BE2C (cell line): ENCODE data around the gene NUP153.

Experiments
- DNase-seq: peaks from one replicate; pipeline ENCODE4 v3.0.0-alpha.2; 2020
- H3K27me3 ChIP-seq: fragments of 250-450 bp; sonication (Bioruptor Pico); 2 replicates; pipeline ENCODE4 v1.5.1; 2020; ENCODE audit warnings: mild to moderate bottlenecking
- H3K36me3 ChIP-seq: fragments of 250-450 bp; sonication (Bioruptor Pico); 2 replicates; pipeline ENCODE4 v1.5.1; 2020; ENCODE audit warnings: mild to moderate bottlenecking
- H3K4me1 ChIP-seq: fragments of 250-450 bp; sonication (Bioruptor Pico); 2 replicates; pipeline ENCODE4 v1.5.1; 2020
- H3K4me3 ChIP-seq: 2 replicates; pipeline ENCODE4 v1.5.1; 2011; ENCODE audit warnings: low read depth, low read length
- H3K9me3 ChIP-seq: fragments of 250-450 bp; sonication (Bioruptor Pico); 2 replicates; pipeline ENCODE4 v1.5.1; 2020
- TF ChIP-seq, protein P1 (sequence below): IDR thresholded peaks from 2 replicates; pipeline ENCODE4 v1.5.1; 2012; ENCODE audit warnings: mild to moderate bottlenecking, low read depth, low read length

Gene NUP153

DNA sequence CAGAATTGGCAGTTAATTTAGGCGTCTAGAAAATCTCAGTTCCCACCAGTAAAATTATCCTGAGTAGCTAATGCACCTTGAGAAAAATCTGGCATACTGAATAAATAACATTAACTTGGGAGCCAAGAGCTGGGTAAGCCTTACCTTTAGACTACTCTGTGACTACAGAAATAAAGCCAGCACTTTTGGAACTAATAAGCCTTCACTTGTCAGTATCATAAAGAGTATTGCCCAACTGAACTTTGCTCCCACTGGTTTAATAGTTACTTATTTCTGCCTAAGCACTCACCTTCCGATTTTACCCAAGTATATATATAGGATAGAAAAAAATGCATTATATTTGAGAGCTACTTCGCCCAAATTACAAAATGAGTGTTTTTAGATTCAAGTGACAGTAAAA, 95.9 kb downstream of the NUP153 start:
- no peak for DNase-seq
- H3K4me3 ChIP-seq: no peak overlapping the region
- H3K36me3 ChIP-seq: peaks cover 21% of the 10 kb centered on the region
- H3K4me1 ChIP-seq: no peaks in the 10 kb centered on the region
- TF ChIP-seq, protein P1, sequence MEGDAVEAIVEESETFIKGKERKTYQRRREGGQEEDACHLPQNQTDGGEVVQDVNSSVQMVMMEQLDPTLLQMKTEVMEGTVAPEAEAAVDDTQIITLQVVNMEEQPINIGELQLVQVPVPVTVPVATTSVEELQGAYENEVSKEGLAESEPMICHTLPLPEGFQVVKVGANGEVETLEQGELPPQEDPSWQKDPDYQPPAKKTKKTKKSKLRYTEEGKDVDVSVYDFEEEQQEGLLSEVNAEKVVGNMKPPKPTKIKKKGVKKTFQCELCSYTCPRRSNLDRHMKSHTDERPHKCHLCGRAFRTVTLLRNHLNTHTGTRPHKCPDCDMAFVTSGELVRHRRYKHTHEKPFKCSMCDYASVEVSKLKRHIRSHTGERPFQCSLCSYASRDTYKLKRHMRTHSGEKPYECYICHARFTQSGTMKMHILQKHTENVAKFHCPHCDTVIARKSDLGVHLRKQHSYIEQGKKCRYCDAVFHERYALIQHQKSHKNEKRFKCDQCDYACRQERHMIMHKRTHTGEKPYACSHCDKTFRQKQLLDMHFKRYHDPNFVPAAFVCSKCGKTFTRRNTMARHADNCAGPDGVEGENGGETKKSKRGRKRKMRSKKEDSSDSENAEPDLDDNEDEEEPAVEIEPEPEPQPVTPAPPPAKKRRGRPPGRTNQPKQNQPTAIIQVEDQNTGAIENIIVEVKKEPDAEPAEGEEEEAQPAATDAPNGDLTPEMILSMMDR: no peak
- H3K27me3 ChIP-seq: no peaks in the 10 kb centered on the region
- H3K9me3 ChIP-seq: no peaks in the 10 kb centered on the region

DNA sequence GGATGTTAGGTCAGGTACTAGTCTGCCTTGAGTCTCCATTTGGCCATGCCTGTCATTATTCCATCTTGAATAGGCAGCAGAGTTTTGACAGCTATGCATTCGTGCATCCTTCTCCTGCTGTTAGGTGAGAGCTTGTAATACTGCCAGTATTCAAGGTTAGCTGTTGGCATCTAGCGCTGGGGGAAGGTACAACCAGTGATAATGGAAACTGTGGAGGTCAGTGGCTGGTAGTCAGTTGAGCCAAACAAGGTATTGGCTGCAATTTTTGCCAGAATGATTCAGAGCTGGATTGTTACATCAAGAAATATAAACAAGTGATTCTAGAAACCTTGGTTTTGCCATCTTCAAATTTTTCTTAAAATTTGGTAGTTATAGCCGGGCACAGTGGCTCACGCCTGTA, 100.1 kb downstream of the NUP153 start:
- Histone ChIP-seq H3K27me3 (no peaks in the 10 kb centered on the region), H3K4me1 (no peaks in the 10 kb centered on the region), H3K4me3 (no peak overlapping the region), H3K36me3 (peaks cover 11% of the 10 kb centered on the region), H3K9me3 (no peaks in the 10 kb centered on the region)
- TF ChIP-seq, protein P1: no peak
- DNase-seq: no peak

DNA sequence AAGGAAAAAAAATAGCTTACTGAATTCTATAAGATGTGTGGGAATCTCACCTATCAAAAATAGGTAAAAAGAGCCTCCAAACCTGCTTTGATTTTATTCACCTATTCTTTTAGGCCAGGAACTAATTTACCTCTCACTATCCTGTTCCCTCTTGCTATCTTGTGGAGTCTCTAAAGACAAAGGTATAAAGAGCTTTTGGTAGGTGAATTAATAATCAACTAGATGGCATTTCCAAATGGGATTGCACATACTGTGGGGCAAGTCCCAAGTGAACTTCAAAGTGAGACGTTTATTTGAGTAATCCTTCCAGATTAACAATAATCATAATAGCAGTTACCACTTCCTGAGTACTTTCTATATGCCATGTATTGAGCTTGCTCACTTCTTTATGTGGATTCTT, 103.8 kb downstream of the NUP153 start:
- peaks cover 5% of the 10 kb centered on the region for H3K36me3 ChIP-seq
- DNase-seq: no peak
- H3K9me3 ChIP-seq: no peaks in the 10 kb centered on the region
- TF ChIP-seq, protein P1: no peak
- no peak overlapping the region for H3K4me3 ChIP-seq
- H3K4me1 ChIP-seq: no peaks in the 10 kb centered on the region
- H3K27me3 ChIP-seq: no peaks in the 10 kb centered on the region

DNA sequence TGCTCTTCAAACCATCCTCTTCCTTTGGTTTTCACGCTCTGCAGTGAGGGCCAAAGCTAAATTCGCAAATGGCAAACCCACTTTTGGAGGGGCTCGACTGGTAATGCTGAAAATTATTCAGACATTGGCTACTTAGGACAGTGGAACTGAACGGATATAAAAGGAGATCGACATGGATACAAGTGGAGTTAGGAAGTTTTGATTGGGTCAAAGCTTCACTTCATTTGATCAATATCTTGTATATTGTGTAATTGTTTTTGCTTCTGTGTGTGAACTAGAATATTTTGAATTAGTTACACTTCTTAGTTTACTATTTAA, 105.4 kb downstream of the NUP153 start:
- Histone ChIP-seq H3K4me1 (no peaks in the 10 kb centered on the region), H3K9me3 (no peaks in the 10 kb centered on the region), H3K27me3 (no peaks in the 10 kb centered on the region), H3K4me3 (peak overlapping the region; percentile 86), H3K36me3 (no peaks in the 10 kb centered on the region; the same call in 1 of the 2 replicates)
- DNase-seq: no peak
- TF ChIP-seq, protein P1: no peak

DNA sequence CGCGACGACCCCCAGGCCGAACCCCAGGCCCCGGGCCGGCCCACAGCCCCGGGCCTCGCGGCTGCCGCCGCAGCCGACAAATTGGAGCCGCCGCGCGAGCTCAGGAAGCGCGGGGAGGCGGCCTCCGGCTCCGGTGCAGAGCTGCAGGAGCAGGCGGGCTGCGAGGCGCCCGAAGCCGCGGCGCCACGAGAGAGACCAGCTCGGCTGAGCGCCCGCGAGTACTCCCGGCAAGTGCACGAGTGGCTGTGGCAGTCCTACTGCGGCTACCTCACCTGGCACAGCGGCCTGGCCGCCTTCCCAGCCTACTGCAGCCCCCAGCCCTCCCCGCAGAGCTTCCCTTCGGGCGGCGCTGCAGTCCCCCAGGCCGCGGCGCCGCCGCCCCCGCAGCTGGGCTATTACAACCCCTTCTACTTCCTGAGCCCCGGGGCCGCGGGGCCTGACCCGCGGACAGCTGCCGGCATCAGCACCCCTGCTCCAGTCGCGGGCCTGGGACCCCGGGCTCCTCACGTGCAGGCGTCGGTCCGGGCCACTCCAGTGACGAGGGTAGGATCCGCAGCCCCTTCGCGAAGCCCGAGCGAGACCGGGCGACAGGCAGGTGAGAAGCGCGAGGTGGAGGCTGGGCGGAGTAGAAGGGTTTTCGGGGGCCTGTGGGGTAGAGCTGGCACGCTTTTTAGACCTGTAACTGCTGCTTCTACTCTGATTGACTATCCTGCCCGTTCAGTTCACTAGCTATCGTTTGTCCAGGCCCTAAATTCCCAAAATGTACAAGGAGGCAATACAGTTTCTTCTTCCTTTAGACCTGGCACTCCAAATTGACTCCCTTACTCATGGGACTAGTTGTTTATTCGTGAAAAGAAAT, 106.0 kb downstream of the NUP153 start:
- Histone ChIP-seq H3K4me3 (peak overlapping the region; percentile 86), H3K9me3 (no peaks in the 10 kb centered on the region), H3K4me1 (no peaks in the 10 kb centered on the region), H3K36me3 (no peaks in the 10 kb centered on the region; the same call in 1 of the 2 replicates), H3K27me3 (no peaks in the 10 kb centered on the region)
- TF ChIP-seq, protein P1: no peak
- peak; percentile 49 for DNase-seq

DNA sequence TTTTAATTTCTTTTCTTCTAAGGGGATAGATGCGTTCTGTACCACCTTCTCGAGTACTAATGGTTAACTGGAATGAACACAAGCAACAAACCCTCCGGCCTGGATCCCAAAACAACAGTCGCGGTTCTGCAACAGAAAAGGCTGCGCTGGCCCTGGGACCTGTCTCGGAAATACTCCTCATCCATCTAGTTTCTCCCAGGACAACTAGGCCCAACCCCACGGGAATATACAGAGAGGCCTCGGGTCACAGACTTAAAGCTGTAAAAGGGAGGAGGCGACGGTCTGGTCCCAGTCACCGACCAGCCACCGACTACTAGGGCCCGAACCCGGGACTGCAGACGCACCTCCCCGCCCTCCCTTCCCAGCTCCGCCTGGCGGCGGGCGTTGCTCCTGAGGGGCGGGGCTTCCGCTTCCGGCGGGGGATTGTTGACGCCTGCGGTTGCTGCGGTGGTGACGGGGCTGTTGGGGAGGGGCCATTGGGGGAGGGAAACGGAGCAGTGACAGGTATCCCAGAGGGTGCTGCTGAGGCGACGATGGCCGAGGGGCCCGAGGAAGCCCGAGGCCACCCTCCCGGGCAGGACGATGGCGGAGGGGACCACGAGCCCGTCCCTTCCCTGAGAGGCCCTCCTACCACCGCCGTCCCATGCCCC, 106.7 kb downstream of the NUP153 start, which contains the start of gene FAM8A1:
Gene FAM8A1, plus strand, starts transcription at position 426 of the 650 bp plus-strand sequence. Its CDS starts 108 bp downstream, at position 534.
- Histone ChIP-seq H3K9me3 (no peaks in the 10 kb centered on the region), H3K27me3 (no peaks in the 10 kb centered on the region), H3K36me3 (no peaks in the 10 kb centered on the region; the same call in 1 of the 2 replicates), H3K4me3 (peak within 1 kb of the TSS; percentile 86), H3K4me1 (no peaks in the 10 kb centered on the region)
- peak; percentile 96 for DNase-seq
- TF ChIP-seq, protein P1: peak; percentile 46
